GM18520 (cell line): ENCODE data around the gene SH3D19.

ENCODE experiments used
- ATAC-seq: cut with Tn5 transposase; IDR thresholded peaks from one replicate; pipeline ENCODE4 v1.9.1; 2021; ENCODE audit not compliant: unreplicated experiment

SH3D19 gene

DNA sequence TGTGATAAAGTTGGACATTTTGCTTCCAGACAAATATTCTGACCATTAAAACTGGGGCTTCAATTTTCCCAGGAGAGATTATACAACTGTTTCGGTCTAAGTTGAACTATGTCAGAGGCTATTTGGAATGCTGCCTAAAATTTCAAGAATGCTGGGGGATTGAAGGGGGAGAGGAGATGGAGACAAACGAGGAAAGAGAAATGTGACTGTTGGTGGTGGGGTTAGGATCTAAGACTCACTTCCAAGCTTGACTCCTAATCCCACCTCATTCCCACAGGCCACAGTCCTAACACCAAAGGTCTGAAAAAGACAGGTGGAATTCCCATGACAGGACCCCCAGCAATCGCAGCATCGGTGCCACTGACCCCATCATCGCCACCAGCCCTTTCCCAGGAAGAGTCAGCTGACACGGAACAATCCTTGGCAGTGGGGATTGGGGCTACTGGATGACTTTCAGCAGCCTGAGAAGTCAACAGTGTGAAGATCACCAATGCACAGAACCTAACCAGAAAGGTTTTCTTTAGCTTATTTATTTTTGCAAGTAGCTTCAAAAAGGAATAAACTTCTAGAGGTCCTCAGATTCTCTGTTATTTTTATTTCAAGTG, 122.5 kb downstream of the SH3D19 start:
- ATAC-seq: no peak

GRCh38 chr4:151202381-151202780, 123.0 kb downstream of the SH3D19 start:
- no peak for ATAC-seq

GRCh38 chr4:151199319-151200190, 125.8 kb downstream of the SH3D19 start:
- no peak for ATAC-seq

- no peak for ATAC-seq
Observed at GRCh38 chr4:151198748-151199147, 126.7 kb downstream of the SH3D19 start.

- no peak for ATAC-seq
Observed at GRCh38 chr4:151197247-151197646, 128.2 kb downstream of the SH3D19 start.

DNA sequence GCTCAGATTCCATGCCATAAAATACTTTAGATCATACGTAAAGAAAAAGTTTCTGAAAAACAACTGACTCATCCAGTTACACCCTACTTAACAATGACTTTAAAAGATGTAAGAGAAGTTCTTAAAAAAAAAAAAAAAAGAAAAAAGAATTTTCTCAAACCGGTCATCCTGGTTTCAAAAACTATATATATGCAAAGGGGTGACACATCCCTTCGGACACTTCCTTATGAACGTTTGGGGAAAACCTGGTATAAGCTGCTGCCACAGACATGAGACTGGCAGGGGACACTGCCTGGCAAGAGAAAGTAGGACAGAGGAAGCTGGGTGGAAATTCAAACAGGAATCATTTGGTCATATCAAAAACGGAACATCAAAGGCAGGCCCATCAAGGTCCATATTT, 129.6 kb downstream of the SH3D19 start:
- ATAC-seq: no peak

GRCh38 chr4:151193414-151193813, 132.0 kb downstream of the SH3D19 start:
- no peak for ATAC-seq

DNA sequence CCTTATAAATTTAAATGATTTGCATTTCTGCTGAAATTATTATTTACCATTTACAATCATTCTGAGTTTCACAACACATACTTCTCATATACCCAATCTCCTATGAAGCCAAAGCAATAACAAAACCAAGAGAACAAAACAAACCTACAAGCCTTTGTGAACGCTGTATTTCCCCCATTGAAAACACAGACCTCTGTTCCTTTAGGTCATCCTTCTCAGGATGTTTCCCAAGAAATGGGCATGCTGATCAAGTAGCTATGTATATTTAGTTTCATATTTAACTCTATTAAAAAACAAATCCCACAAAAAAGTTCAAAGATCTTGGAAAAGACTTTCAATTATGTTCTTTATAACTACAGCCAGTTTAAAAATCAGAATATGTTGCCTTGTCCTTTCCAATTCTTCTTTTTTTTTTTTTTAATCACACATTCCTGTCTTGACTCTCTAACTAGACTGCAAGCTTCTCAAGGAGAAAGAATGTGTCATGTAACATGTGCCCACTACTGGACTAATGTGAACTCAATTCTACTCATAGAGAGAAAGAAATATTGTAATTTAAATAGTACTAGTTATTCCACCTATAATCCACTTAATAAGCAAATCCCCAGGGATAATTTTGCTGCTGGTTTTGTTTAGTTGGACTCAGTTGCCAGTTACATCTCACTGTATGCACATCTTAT, 132.7 kb downstream of the SH3D19 start:
- ATAC-seq: no peak

GRCh38 chr4:151184523-151185458, 140.6 kb downstream of the SH3D19 start:
- no peak for ATAC-seq

DNA sequence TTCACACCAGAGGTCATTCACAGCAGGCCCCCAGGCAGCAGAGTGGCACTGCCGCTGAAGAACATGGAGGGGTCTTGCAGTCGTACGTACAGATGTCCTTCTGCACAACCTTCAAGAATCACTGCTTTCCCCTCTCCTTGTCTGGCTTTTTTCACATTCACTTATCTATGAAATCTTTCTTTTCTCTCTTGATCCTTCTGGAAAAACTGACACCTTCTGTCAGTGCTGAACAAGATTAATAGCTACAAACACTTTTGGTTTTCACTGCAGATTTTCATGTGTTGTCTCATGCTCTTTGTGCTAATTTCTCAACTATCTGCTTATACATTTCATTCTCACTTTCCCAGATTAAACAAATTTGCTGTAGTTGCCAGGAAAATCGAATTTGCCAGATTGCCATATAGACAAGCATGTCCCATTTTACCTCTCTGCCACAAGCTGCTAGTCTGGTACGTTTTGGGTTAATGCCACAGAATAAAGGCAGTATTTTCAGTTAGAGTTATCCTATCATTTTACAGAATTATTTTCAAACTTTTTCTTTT, 142.9 kb downstream of the SH3D19 start:
- no peak for ATAC-seq

- ATAC-seq: no peak
Observed at GRCh38 chr4:151176685-151177084, 148.7 kb downstream of the SH3D19 start.

DNA sequence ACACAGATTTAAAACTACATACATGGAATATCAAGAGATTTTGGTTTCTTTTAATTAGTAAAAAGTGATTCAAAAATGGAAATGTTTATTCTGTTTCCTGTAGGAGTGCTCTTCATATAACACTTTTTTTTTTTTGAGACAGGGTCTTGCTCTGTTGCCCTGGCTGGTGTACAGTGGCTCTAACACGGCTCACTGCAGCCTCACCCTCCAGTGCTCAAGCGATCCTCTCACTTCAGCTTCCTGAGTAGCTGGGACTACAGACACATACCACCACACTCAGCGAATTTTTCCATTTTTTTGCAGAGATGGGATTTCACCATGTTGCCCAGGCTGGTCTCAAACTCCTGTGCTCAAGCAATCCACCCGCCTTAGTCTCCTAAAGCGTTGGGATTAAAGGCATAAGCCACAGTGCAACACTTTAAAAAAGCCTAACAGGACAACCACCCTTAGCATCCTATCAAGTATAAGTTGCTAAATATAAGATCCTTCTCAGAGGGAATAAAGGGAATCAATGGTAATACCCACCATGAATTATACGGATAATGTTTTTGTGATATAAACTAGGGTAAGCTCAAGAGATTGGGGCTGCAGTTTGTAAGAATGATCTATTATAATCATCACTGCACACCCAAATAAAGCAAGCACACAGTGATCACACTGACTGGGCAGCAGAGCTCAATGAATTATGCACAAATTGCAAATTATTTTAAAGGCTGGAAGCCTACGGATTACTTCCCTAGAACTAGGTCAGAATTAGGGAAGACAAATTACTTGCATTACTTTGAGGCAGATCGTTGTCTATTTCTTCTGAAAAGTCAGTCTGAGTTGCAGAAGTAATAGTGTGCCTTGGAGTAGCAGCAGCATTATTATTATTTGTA, 149.4 kb downstream of the SH3D19 start:
- ATAC-seq: no peak

DNA sequence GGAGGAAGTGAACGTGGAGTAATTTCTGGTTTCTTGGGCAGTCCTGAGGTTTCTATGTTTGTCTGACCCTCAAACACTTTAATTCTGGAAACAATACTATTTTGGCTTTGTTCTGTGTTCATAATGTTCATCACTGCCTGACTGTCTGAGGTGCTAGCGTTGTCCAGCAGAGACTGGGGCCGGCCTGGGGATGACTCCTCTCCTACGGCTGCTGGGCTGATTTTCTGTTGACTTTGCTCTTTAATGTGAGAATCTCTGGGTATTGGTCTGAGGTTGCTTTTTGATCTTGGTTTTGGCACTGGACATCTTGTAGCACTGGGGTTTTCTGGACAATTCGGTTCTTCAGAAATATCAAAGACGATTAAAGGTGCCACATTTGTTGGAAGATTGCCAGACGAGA, 150.2 kb downstream of the SH3D19 start:
- ATAC-seq: no peak

- ATAC-seq: no peak
Observed at GRCh38 chr4:151174784-151175183, 150.6 kb downstream of the SH3D19 start.

DNA sequence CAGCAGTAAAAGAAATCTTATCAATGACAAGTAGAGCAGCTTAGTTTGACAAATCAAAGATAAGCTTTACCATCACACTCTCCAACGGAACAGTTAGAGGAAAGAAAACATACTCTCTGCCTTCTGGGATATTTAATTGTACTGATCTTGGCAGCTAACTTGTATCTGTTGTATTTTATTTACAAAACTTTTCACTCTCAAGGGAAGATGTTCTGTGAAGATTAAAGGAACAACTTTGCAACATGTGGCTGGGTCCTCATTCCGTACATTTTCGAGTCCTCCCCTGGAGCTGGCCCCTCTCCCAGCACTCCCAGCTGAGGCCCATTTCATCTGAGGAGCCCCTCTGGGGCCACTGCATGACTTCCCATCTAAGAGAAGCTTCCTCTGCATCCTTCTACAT, 151.5 kb downstream of the SH3D19 start:
- no peak for ATAC-seq

- no peak for ATAC-seq
Observed at GRCh38 chr4:151169900-151170299, 155.5 kb downstream of the SH3D19 start.

DNA sequence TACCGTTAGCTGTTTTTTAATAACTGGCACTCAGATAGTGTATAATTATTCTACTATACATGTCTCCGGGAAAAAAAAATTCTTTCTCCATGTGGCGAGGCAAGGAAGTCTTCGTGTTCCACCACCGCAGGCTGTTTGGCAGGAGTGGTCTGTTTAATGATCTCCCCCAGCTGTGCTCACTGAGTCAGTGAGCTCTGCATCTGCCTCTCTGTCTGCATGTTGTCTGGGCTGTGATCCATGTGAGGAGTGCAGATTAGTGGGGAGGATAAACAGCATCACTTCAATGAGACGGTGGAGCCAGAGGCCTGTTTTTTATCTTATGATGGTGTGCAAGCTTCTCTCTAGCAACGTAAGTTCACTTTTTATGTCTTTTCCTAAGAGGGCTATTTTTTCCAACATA, 156.2 kb downstream of the SH3D19 start:
- ATAC-seq: no peak

- no peak for ATAC-seq
Observed at GRCh38 chr4:151167561-151167960, 157.8 kb downstream of the SH3D19 start.

- ATAC-seq: no peak
Observed at GRCh38 chr4:151166636-151167035, 158.8 kb downstream of the SH3D19 start.
